ENCODE results near the gene NOL8.

NOL8 gene

GRCh38 chr9:92263131-92263530, 62.0 kb downstream of the NOL8 start:
- no peak for DNase-seq

DNA sequence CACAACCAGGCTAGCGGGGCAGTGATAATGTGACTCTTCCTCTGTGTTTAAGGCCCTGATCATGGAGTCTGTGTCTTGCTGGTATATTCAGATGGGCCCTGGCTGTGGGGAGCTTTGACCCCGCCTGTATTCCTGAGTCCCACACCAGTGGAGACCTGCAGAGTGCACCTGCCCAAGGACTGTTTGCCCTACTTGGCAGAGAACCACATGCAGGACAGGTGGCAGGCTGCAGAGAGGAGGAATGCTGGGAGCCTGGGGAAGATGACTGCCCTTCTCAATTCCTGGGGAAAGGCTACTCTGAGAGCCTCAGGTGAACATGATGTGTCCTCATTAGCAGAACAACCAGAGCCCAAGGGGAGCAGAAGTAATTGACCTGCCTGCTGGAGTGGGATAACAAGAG, 67.8 kb downstream of the NOL8 start:
- no peak for DNase-seq

GRCh38 chr9:92254381-92255337, 70.5 kb downstream of the NOL8 start:
- no peak for DNase-seq

- no peak for DNase-seq
These were observed 71.5 kb downstream of the NOL8 start for GRCh38 chr9:92253656-92254055.

DNA sequence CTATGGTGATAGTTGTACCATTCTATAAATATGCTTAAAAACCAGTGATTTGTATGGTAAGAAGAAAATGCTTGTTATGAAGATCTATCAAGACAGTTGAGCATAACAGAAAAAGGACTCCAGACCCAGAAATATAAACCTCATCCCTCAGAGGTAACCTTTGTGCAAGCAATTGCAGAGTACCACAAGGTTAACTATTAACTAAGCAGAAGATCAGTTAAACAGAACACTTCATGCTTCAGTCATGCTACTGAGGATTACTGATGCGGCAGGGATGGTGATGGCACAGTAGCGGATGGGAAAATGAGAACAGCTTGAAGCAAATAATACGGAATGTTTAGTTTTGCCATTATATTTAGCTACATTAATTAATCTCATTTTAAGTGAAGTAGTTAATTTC, 77.2 kb downstream of the NOL8 start:
- no peak for DNase-seq

Measured in NCI-H1930 (cell line).